HG03442 (cell line): ENCODE results near the gene SETBP1.

ENCODE experiments used
- ATAC-seq: cut with Tn5 transposase; IDR thresholded peaks from one replicate; pipeline ENCODE4 v1.9.1; 2021; ENCODE audit warnings: mild to moderate bottlenecking, moderate library complexity; ENCODE audit not compliant: unreplicated experiment

SETBP1 gene

GRCh38 chr18:44811572-44812125, 131.0 kb downstream of the SETBP1 start:
- no peak for ATAC-seq

GRCh38 chr18:44812426-44812825, 131.7 kb downstream of the SETBP1 start:
- no peak for ATAC-seq

- ATAC-seq = no peak
Measured at GRCh38 chr18:44813586-44813985, 132.9 kb downstream of the SETBP1 start.

GRCh38 chr18:44815108-44815507, 134.4 kb downstream of the SETBP1 start:
- ATAC-seq = no peak

DNA sequence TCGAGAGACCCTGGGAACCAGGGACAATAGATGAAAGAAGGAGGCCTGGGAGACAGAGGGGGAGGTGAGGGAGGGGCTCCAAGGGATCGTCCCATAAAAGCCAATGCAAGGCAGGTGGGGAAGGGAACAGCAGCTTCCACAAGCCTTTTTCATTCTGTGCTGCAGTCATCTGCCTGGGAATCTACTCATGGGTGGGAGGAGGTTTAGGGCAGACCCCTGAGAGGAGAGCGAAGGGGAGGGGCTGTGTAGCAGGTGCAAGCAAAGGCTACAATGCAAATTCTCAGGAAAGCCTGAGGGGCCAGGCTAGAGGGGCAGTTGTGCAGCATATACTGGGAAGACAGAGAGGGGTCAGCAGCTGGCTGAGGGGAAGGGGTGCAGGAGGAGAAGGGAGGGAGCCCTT, 135.4 kb downstream of the SETBP1 start:
- no peak for ATAC-seq

DNA sequence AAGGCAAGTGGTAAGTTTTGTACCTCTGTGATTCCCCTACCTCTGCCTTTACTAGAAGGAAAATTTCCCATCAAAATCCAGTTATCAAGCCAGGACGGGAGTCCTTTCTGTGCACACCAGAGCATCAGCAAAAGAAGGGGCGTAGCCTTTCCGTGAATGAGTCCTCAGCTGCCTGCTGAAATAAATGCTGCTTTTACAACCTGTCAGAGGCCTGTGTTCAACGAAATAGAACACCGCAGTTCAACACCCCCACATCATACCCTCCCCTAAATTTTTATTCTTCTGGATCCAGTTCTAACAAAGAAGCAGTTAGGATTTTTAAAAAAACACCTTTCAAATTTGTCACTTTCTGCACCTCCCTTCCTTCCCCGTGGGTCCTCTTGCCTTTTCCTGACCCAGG, 135.8 kb downstream of the SETBP1 start:
- ATAC-seq = no peak

DNA sequence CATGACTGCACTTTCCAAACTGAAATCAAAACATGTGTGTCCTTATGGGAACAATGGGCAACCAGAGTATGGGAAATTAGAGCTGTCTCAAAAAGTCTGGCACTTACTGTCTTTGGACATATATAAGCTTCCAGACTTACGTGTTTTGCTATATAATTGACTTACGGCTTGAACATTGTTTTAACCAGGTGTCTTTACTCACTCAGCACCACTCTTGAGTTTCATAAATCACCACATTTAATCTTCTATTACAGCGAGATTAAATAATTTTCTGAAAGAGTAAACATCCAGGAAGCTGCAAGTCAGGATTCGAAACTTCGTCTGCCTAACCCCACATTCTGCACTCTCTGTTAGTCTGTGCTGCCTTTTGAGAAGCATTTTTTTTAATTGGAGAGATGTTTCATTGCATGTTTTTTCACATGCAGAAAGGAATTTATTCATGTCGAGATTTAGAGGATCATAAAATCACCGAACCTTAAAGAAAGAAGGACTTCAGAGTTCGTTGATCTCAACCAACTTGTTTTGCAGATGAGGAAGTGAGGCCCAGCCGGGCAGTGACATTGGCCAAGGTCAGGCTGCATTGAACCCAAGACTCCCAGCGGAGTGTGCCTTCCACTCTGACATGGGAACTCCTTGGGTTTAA, 137.3 kb downstream of the SETBP1 start:
- no peak for ATAC-seq

GRCh38 chr18:44818668-44819403, 138.1 kb downstream of the SETBP1 start:
- ATAC-seq = no peak

GRCh38 chr18:44819944-44820510, 139.3 kb downstream of the SETBP1 start:
- ATAC-seq = no peak

DNA sequence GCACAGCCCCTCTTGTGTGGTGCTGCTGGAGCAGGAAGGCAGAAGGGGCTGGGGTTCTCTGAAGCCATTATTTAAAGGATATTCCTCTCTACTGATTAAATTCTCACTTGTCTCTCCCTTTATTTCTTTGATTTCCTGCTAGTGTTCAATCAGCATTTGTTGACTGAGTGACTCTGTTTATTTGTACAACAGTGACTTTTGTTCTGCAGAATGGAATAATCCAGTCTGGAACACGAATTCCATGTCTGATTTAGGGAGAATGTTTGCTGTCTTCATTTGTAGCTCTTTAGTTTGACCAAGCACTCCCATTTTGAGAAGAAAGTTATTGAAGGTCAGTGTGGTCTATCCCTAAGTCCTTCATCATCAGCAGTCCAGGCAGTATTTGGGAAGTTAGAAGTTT, 141.2 kb downstream of the SETBP1 start:
- ATAC-seq = no peak

DNA sequence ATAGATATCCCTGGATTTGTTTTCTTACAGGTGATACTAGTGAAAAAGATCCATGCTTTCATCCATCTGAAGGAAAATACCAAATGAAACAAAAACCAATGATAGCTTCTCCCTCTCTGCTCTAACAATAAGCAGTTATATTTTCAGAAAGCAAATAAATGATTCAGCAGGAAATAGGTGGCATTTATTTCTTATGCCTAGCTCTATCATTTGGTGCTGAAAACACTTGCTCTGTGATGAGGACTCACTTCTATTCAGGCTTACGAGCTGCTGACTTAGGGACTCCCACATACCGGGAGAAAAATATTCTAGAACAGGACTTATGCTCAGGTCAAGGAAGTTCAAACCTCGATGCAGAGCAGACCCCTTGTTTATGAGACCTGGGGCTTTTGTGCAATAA, 142.6 kb downstream of the SETBP1 start:
- ATAC-seq = no peak

GRCh38 chr18:44823782-44824181, 143.1 kb downstream of the SETBP1 start:
- no peak for ATAC-seq

DNA sequence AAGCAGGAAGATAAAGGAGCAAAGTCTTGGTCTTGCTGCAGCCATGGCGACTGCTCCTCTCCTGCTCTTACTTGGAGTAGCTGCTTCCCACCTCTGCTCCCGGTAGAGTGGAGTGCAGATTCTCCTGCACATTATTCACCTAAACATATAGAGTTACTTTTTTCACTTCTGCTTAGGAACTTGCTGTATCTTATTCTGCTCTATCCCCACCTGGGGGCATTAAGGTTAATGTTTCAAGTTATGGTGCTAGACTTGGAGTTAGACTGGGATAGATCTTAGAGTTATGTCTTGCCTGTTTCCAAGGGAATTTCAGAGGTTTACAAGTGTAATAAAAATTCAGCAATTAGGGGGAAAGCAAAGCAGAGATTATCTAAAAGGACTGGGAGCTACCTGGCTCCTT, 144.2 kb downstream of the SETBP1 start:
- ATAC-seq = no peak

DNA sequence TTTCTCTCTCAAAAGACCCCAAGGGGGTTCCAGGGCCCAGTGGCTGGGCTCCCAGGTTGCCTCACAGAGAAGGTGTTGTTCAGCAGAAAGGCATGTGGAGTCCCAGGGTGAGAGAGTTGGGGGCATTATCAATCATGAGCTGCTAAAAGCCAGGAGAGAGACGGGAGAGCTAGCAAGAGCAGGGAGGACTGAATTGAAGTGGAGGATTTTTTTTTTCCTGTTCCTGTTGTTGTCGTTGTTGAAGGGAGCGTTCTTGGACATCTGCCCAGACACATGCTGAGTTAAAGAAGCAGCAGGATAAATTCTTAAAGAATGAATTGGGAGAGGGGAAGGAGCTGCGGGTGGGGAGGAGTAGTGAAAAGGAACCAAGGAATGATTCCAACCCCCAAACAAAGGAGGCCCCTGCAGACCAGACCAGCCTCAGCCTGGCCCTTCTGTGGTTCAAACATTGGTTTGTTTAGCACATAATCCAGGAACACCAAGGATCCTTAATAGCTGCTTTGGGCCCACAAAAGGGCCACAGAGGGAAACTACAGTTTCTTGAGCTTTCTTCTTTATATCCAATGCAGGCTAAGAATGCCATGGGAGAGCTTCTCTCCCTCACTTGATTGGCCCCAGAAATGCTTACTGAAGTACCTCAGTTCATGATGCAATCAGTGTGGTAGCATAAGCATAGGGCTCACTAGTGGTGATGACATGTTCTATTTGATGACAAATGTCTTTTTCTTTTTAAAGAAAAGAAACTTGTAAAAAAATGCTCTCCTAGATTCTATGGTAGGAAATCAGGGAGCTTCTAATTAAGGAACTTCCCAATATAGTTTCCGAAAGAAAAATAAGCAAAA, 146.0 kb downstream of the SETBP1 start:
- no peak for ATAC-seq

GRCh38 chr18:44828080-44828479, 147.4 kb downstream of the SETBP1 start:
- ATAC-seq = no peak

GRCh38 chr18:44830581-44830980, 149.9 kb downstream of the SETBP1 start:
- no peak for ATAC-seq

- ATAC-seq = no peak
Measured at GRCh38 chr18:44833786-44834185, 153.1 kb downstream of the SETBP1 start.

GRCh38 chr18:44834867-44835469, 154.3 kb downstream of the SETBP1 start:
- ATAC-seq = no peak

- no peak for ATAC-seq
Measured at GRCh38 chr18:44835703-44836102, 155.0 kb downstream of the SETBP1 start.

DNA sequence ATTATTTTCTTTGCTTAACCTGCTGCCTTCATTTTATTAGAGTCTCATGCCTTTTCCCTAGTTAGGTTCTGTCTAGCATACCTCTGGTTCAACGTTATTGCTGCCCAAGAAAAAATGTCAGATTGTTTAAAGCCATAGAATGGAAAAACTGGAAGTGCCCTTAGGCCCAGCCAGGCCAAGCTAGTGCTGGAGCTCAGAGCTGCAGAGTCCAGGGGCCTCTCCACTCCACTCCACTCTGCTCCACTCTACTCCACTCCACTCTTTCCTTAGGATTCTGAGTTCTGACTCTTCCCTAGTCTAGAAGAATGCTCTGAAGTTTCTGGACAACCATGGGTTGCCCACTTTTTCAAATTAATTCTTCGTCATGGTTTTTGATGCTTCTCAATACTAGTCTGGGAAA, 155.6 kb downstream of the SETBP1 start:
- no peak for ATAC-seq
